HCT116 (cell line): ENCODE measurements around the gene PRKCA. TPM values are rescaled to one million over a fixed set of nuclear protein-coding genes. Genes with fewer than 3 reads are reported as not detected.
A peak's percentile ranks its signal among the peaks of the same experiment; 100 is the strongest.

Experiments
- ATAC-seq: fragments of 200-7000 bp; cut with Tn5 transposase; 2 replicates; pipeline ENCODE4 v1.9.1; 2020; ENCODE audit warnings: mild to moderate bottlenecking, moderate library complexity
- BruUV-seq: library from RNA; stranded (reverse); fragments of 400-500 nt; replicated peaks from 2 replicates; lab custom pipeline; 2021; lab: Mats Ljungman, UMichigan
- CTCF ChIA-PET: fragments of 300-600 bp; sonication (Branson Sonifier 250); formaldehyde crosslinking; loops from one replicate; lab custom pipeline; 2021; ENCODE audit warnings: antibody characterized with exemption; lab: Charles Lee
- POLR2A ChIA-PET: fragments of 300-600, 350-600 bp; sonication (Branson Sonifier 250); formaldehyde crosslinking; loops from one replicate; lab custom pipeline; 2021; ENCODE audit warnings: antibody characterized with exemption; lab: Charles Lee
- RAD21 ChIA-PET, 2 experiments: fragments of 300-600 bp; sonication (Branson Sonifier 250); formaldehyde crosslinking; loops; one replicate each; lab custom pipeline; 2023; ENCODE audit warnings: low total read pairs in 2 of 2; ENCODE audit not compliant: uncharacterized antibody in 2 of 2, unreplicated experiment in 2 of 2, low non-redundant PET in 1 of 2; lab: Charles Lee
- DNase-seq: peaks from one replicate; pipeline ENCODE4 v3.0.0-alpha.2; 2010; ENCODE audit warnings: low read depth, low spot score
- H2AFZ ChIP-seq: fragments of 200-600 bp; shearing (Covaris generic), sonication (generic); 2 replicates; pipeline ENCODE4 v1.6.1; 2017; ENCODE audit warnings: low read depth, mixed run types, mixed read lengths, antibody characterized with exemption, low read length; ENCODE audit not compliant: poor library complexity, severe bottlenecking
- H3K27ac ChIP-seq: 2 replicates; pipeline ENCODE4 v1.5.1; 2012; ENCODE audit warnings: low read depth, low read length
- H3K27me3 ChIP-seq: fragments of 200-600 bp; sonication (generic); 2 replicates; pipeline ENCODE4 v1.6.1; 2016; ENCODE audit warnings: mixed run types, low read length, mixed read lengths; ENCODE audit not compliant: insufficient read depth
- H3K36me3 ChIP-seq, 2 experiments: fragments of 200-500 bp in 1 of 2; fragments of 200-600 bp in 1 of 2; sonication (Bioruptor generic) in 1 of 2; sonication (generic) in 1 of 2; 2 replicates each; pipeline versions ENCODE4 v1.5.1 to v1.6.1; 2014 to 2016; ENCODE audit warnings: low read length in 2 of 2, inconsistent platforms in 1 of 2, mixed read lengths in 1 of 2, mixed run types in 1 of 2; ENCODE audit not compliant: insufficient read depth in 2 of 2, control insufficient read depth in 1 of 2
- H3K4me1 ChIP-seq, 2 experiments: fragments of 200-600 bp in 1 of 2; sonication (generic) in 1 of 2; 2 replicates each; pipeline versions ENCODE4 v1.5.1 to v1.6.1; 2012 to 2017; ENCODE audit warnings: low read length in 2 of 2, inconsistent platforms in 1 of 2, mild to moderate bottlenecking in 1 of 2, mixed read lengths in 1 of 2, mixed run types in 1 of 2, moderate library complexity in 1 of 2; ENCODE audit not compliant: insufficient read depth in 2 of 2, control insufficient read depth in 1 of 2
- H3K4me2 ChIP-seq: fragments of 200-600 bp; sonication (generic); 2 replicates; pipeline ENCODE4 v1.6.1; 2017; ENCODE audit warnings: mixed run types, low read length, mixed read lengths
- H3K4me3 ChIP-seq, 2 experiments: fragments of 200-600 bp in 1 of 2; sonication (generic) in 1 of 2; replicated peaks in 1 of 2; 2 replicates each; pipeline ENCODE4 v1.5.1; 2011 to 2016; ENCODE audit warnings: low read length in 2 of 2, control low read depth in 1 of 2, low read depth in 1 of 2, mild to moderate bottlenecking in 1 of 2, mixed read lengths in 1 of 2, mixed run types in 1 of 2
- H3K79me2 ChIP-seq: fragments of 200-600 bp; sonication (generic); 2 replicates; pipeline ENCODE4 v1.6.1; 2017; ENCODE audit warnings: mild to moderate bottlenecking, mixed run types, low read length, moderate library complexity, mixed read lengths; ENCODE audit not compliant: insufficient read depth
- H3K9ac ChIP-seq: fragments of 200-600 bp; sonication (generic); 2 replicates; pipeline ENCODE4 v1.6.1; 2016; ENCODE audit warnings: low read length, mixed read lengths
- H3K9me2 ChIP-seq: fragments of 200-600 bp; sonication (generic), shearing (Covaris generic); 2 replicates; pipeline ENCODE4 v1.6.1; 2017; ENCODE audit warnings: mixed run types, mild to moderate bottlenecking, moderate library complexity; ENCODE audit not compliant: insufficient read depth
- H3K9me3 ChIP-seq, 2 experiments: fragments of 200-500 bp in 1 of 2; fragments of 200-600 bp in 1 of 2; sonication (Bioruptor generic) in 1 of 2; sonication (generic) in 1 of 2; 2 replicates each; pipeline ENCODE4 v1.6.1; 2014 to 2017; ENCODE audit warnings: low read length in 2 of 2, mixed read lengths in 2 of 2, inconsistent platforms in 1 of 2, low read depth in 1 of 2, mild to moderate bottlenecking in 1 of 2, mixed run types in 1 of 2, moderate library complexity in 1 of 2; ENCODE audit not compliant: control insufficient read depth in 1 of 2, insufficient read depth in 1 of 2
- H4K20me1 ChIP-seq: fragments of 200-600 bp; sonication (generic), shearing (Covaris generic); 2 replicates; pipeline ENCODE4 v1.6.1; 2017; ENCODE audit warnings: mixed run types, mild to moderate bottlenecking, moderate library complexity; ENCODE audit not compliant: insufficient read depth
- CBX3 ChIP-seq: IDR thresholded peaks from 2 replicates; pipeline ENCODE4 v1.6.1; 2012; ENCODE audit warnings: low read depth
- EGR1 ChIP-seq: IDR thresholded peaks from 2 replicates; pipeline ENCODE4 v1.6.1; 2012; ENCODE audit warnings: low read depth
- ELF1 ChIP-seq: IDR thresholded peaks from 2 replicates; pipeline ENCODE4 v1.6.1; 2012; ENCODE audit warnings: low read depth, borderline replicate concordance
- EZH2 ChIP-seq: fragments of 200-600 bp; sonication (generic); IDR thresholded peaks from 2 replicates; pipeline ENCODE4 v1.6.1; 2017; ENCODE audit warnings: antibody characterized with exemption, mixed run types
- EZH2phosphoT487 ChIP-seq: fragments of 200-600 bp; IDR thresholded peaks from 2 replicates; pipeline ENCODE4 v1.6.1; 2018; ENCODE audit warnings: antibody characterized with exemption, borderline replicate concordance
- FOSL1 ChIP-seq: IDR thresholded peaks from 2 replicates; pipeline ENCODE4 v1.6.1; 2012; ENCODE audit warnings: low read depth
- JUND ChIP-seq: IDR thresholded peaks from 2 replicates; pipeline ENCODE4 v1.6.1; 2012
- POLR2A ChIP-seq: IDR thresholded peaks from 2 replicates; pipeline ENCODE4 v1.7.0; 2011; ENCODE audit warnings: borderline replicate concordance; ENCODE audit not compliant: insufficient read depth, insufficient read length; ENCODE audit errors: extremely low read depth
- POLR2AphosphoS5 ChIP-seq: IDR thresholded peaks from 2 replicates; pipeline ENCODE4 v1.6.1; 2011; ENCODE audit warnings: mild to moderate bottlenecking, low read depth, low read length, moderate library complexity
- SIN3A ChIP-seq: IDR thresholded peaks from 2 replicates; pipeline ENCODE4 v1.6.1; 2012; ENCODE audit warnings: low read depth
- SRF ChIP-seq: IDR thresholded peaks from 2 replicates; pipeline ENCODE4 v1.6.1; 2012; ENCODE audit warnings: low read depth
- YY1 ChIP-seq: IDR thresholded peaks from 2 replicates; pipeline ENCODE4 v1.6.1; 2011; ENCODE audit warnings: low read length, low read depth, moderate library complexity, mild to moderate bottlenecking; ENCODE audit not compliant: insufficient replicate concordance; ENCODE audit errors: extremely low read depth
- ZFX ChIP-seq: fragments of 450-650 bp; IDR thresholded peaks from 2 replicates; pipeline ENCODE4 v1.6.1; 2017
- intact Hi-C: fragments of 100-400 bp; cut with micrococcal nuclease; formaldehyde crosslinking; loops from 2 replicates; pipeline ENCODE4 v1.10.0; 2022
- total RNA-seq: library from RNA; stranded (reverse); gene quantifications from one replicate; pipeline ENCODE4 v1.2.1, GENCODE V29; 2021; ENCODE audit not compliant: unreplicated experiment
- TF ChIP-seq, protein P1 (sequence below): IDR thresholded peaks from 2 replicates; pipeline ENCODE4 v1.6.1; 2012

PRKCA gene
- total RNA-seq, 1 experiment from 2014 or later = 18.8 TPM

DNA sequence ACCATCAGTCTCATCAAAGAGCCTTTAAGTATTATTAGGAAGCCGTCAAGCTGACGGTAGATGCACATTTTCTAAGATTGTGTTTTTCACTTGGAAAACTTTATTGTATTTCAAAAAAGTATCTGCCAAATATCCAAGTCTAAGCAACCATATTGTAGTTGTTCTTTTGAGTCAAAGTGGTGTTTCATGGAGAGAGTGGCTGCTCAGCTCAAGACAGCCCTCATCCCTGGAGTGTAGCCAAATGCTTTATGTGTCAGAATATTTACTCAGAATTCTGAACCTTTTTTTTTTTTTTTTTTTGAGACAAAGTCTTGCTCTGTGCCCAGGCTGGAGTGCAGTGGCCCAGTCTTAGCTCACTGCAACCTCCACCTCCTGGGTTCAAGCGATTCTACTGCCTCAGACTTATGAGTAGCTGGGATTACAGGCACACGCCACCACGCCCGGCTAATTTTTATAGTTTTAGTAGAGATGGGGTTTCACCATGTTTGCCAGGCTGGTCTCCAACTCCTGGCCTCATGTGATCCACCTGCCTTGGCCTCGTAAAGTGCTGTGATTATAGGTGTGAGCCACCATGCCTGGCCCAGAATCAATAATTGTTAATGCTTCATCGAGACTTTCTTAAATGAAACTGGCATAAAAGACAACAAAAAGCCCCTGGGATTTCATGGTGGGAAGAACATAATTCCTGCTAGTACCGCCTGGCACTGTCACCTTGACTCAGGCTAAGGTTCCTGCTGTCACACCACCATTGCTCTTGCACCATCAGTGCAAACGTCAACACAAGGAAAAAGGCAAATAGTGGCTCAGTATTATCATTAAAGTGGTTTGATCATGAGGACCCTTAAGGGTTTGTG, 45.5 kb downstream of the PRKCA start:
- BruUV-seq = no TSS peak
- no peak for DNase-seq
- no peaks in the 10 kb centered on the region for H3K79me2 ChIP-seq
- no peak overlapping the region for H3K9ac ChIP-seq
- H3K36me3 ChIP-seq = no peaks in the 10 kb centered on the region
- no peaks in the 10 kb centered on the region for H3K9me3 ChIP-seq
- H4K20me1 ChIP-seq = no peaks in the 10 kb centered on the region
- H3K4me1 ChIP-seq = peaks cover 20 to 23% of the 10 kb centered on the region in 2 experiments
- H3K27me3 ChIP-seq = no peaks in the 10 kb centered on the region
- no peak overlapping the region for H3K27ac ChIP-seq
- H3K9me2 ChIP-seq = no peaks in the 10 kb centered on the region
- ATAC-seq = peak; percentile 25; the same call in 1 of the 2 replicates
- ChIA-PET POLR2A (interaction anchor here (0.6 kb wide), 1 partner anchor 331 kb away, joined by 3 read pairs; no protein-coding TSS in a partner anchor), CTCF (interaction anchor here (0.8 to 1.0 kb wide), 3 partner anchors 147 to 326 kb away, joined by 3 to 4 read pairs (median 3); no protein-coding TSS in a partner anchor), RAD21 (no interaction called here)
- TF ChIP-seq SRF (no peak), ZFX (no peak), CBX3 (no peak), EZH2phosphoT487 (no peak), ELF1 (no peak), EZH2 (no peak), FOSL1 (no peak), YY1 (no peak), SIN3A (no peak), POLR2AphosphoS5 (no peak), EGR1 (no peak), JUND (no peak), POLR2A (no peak)
- TF ChIP-seq, protein P1, sequence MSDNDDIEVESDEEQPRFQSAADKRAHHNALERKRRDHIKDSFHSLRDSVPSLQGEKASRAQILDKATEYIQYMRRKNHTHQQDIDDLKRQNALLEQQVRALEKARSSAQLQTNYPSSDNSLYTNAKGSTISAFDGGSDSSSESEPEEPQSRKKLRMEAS = no peak
- H3K4me3 ChIP-seq = no peak overlapping the region
- H2AFZ ChIP-seq = no peak overlapping the region
- H3K4me2 ChIP-seq = peak overlapping the region; percentile 50
- intact Hi-C loops = no loop called here
